Measurements from ENCODE around the gene GTF2H3. TPM values are rescaled to one million over a fixed set of nuclear protein-coding genes. Genes with fewer than 3 reads are reported as not detected.

GTF2H3 gene
- total and polyA plus RNA-seq, 10 of the 15 experiments (the other 5 are each of a cell fraction or from before 2014, with no cell fraction given), result 20.6 to 62.9 (median 34.7) TPM

DNA sequence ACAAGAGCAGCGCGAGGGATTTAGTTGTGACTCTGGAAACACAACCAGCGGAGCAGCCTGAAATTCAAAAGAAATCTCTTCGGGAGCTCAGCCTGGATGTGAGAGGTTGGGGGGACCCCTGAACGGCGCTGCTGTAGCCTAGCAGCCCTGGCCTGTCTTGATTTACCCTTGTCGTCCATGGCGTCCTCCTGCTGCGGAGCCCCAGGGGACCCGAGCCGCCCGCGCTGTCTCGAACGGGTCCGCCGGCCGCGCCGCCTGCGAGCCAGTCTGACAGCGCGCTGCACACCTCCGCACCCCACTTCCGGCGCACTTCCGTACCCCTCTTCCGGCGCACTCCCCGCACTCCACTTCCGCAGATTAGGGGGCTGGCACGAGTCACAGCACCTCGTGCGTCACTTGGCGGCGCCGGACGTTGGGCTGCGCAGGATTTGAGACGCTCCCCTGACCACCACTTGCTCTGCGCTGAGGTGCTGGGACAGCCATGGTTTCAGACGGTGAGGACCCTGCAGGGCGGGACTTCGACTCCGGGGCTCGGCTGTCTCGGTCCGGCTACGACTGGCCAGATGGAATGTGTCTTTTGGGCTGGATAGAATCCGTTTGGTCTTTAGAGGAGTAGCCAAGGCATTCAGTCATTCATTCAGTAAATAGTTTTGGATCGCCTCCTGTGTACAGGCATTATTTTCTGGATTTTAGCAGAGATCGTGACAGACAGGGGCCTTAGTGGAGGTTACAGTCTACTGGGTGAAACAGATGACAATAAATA is at the start of gene GTF2H3, which contains the start of gene EIF2B1 (continued):
- no peak for TF ChIP-seq MTA2 (IDR thresholded peaks at IDR 0.05; ENCODE audit: low read depth)
- TF ChIP-seq WRNIP1 (IDR thresholded peaks at IDR 0.05; ENCODE audit: borderline replicate concordance, low read depth, low read length), result no peak
- TF ChIP-seq PML (IDR thresholded peaks at IDR 0.05; ENCODE audit: low read length), result peak; percentile 96
- peak; percentile 97 for TF ChIP-seq SMAD5 (IDR thresholded peaks at IDR 0.05; ENCODE audit: low read depth)
- no peak for TF ChIP-seq NFYA (IDR thresholded peaks at IDR 0.05; ENCODE audit: borderline replicate concordance, low read depth, low read length)
- TF ChIP-seq RUNX3 (IDR thresholded peaks at IDR 0.05; ENCODE audit: low read length), result peak; percentile 92
- TF ChIP-seq SUZ12 (IDR thresholded peaks at IDR 0.05; ENCODE audit: unreplicated experiment), result no peak
- TF ChIP-seq, protein P1, sequence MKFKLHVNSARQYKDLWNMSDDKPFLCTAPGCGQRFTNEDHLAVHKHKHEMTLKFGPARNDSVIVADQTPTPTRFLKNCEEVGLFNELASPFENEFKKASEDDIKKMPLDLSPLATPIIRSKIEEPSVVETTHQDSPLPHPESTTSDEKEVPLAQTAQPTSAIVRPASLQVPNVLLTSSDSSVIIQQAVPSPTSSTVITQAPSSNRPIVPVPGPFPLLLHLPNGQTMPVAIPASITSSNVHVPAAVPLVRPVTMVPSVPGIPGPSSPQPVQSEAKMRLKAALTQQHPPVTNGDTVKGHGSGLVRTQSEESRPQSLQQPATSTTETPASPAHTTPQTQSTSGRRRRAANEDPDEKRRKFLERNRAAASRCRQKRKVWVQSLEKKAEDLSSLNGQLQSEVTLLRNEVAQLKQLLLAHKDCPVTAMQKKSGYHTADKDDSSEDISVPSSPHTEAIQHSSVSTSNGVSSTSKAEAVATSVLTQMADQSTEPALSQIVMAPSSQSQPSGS (IDR thresholded peaks at IDR 0.05; ENCODE audit: low read length), result no peak
- TF ChIP-seq GATAD2B (conservative IDR thresholded peaks at IDR 0.05; ENCODE audit: low read depth), result peak; percentile 82
- TF ChIP-seq, protein P2, sequence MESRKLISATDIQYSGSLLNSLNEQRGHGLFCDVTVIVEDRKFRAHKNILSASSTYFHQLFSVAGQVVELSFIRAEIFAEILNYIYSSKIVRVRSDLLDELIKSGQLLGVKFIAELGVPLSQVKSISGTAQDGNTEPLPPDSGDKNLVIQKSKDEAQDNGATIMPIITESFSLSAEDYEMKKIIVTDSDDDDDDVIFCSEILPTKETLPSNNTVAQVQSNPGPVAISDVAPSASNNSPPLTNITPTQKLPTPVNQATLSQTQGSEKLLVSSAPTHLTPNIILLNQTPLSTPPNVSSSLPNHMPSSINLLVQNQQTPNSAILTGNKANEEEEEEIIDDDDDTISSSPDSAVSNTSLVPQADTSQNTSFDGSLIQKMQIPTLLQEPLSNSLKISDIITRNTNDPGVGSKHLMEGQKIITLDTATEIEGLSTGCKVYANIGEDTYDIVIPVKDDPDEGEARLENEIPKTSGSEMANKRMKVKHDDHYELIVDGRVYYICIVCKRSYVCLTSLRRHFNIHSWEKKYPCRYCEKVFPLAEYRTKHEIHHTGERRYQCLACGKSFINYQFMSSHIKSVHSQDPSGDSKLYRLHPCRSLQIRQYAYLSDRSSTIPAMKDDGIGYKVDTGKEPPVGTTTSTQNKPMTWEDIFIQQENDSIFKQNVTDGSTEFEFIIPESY (IDR thresholded peaks at IDR 0.05), result no peak
- no peak; the same call in 1 of the 2 replicates for TF ChIP-seq TCF12 (IDR thresholded peaks at IDR 0.05; ENCODE audit: low read depth, low read length)
- no peak for TF ChIP-seq STAT1 (conservative IDR thresholded peaks at IDR 0.05)
- TF ChIP-seq TAF1 (IDR thresholded peaks at IDR 0.05; ENCODE audit: borderline replicate concordance, low read depth, low read length), result peak; percentile 98
- TF ChIP-seq, protein P3, sequence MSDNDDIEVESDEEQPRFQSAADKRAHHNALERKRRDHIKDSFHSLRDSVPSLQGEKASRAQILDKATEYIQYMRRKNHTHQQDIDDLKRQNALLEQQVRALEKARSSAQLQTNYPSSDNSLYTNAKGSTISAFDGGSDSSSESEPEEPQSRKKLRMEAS (IDR thresholded peaks at IDR 0.05; ENCODE audit: low read depth, low read length), result peak; percentile 95
- peak; percentile 98 for TF ChIP-seq IKZF1 (conservative IDR thresholded peaks at IDR 0.05)
- peak; percentile 99 for TF ChIP-seq GABPA (IDR thresholded peaks at IDR 0.05; ENCODE audit: low read depth)
- TF ChIP-seq, protein P4, sequence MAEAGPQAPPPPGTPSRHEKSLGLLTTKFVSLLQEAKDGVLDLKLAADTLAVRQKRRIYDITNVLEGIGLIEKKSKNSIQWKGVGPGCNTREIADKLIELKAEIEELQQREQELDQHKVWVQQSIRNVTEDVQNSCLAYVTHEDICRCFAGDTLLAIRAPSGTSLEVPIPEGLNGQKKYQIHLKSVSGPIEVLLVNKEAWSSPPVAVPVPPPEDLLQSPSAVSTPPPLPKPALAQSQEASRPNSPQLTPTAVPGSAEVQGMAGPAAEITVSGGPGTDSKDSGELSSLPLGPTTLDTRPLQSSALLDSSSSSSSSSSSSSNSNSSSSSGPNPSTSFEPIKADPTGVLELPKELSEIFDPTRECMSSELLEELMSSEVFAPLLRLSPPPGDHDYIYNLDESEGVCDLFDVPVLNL (IDR thresholded peaks at IDR 0.05; ENCODE audit: low read depth, low read length), result 0 out of 2 replicates have a peak, but pooled peaks have one; percentile 58
- TF ChIP-seq BRCA1 (IDR thresholded peaks at IDR 0.05; ENCODE audit: low read depth, low read length), result 0 out of 2 replicates have a peak, but pooled peaks have one; percentile 22
- TF ChIP-seq, protein P5, sequence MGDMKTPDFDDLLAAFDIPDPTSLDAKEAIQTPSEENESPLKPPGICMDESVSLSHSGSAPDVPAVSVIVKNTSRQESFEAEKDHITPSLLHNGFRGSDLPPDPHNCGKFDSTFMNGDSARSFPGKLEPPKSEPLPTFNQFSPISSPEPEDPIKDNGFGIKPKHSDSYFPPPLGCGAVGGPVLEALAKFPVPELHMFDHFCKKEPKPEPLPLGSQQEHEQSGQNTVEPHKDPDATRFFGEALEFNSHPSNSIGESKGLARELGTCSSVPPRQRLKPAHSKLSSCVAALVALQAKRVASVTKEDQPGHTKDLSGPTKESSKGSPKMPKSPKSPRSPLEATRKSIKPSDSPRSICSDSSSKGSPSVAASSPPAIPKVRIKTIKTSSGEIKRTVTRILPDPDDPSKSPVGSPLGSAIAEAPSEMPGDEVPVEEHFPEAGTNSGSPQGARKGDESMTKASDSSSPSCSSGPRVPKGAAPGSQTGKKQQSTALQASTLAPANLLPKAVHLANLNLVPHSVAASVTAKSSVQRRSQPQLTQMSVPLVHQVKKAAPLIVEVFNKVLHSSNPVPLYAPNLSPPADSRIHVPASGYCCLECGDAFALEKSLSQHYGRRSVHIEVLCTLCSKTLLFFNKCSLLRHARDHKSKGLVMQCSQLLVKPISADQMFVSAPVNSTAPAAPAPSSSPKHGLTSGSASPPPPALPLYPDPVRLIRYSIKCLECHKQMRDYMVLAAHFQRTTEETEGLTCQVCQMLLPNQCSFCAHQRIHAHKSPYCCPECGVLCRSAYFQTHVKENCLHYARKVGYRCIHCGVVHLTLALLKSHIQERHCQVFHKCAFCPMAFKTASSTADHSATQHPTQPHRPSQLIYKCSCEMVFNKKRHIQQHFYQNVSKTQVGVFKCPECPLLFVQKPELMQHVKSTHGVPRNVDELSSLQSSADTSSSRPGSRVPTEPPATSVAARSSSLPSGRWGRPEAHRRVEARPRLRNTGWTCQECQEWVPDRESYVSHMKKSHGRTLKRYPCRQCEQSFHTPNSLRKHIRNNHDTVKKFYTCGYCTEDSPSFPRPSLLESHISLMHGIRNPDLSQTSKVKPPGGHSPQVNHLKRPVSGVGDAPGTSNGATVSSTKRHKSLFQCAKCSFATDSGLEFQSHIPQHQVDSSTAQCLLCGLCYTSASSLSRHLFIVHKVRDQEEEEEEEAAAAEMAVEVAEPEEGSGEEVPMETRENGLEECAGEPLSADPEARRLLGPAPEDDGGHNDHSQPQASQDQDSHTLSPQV (IDR thresholded peaks at IDR 0.05), result no peak
- no peak; the same call in 1 of the 2 replicates for TF ChIP-seq ZBED1 (IDR thresholded peaks at IDR 0.05; ENCODE audit: borderline replicate concordance)
- TF ChIP-seq, protein P6, sequence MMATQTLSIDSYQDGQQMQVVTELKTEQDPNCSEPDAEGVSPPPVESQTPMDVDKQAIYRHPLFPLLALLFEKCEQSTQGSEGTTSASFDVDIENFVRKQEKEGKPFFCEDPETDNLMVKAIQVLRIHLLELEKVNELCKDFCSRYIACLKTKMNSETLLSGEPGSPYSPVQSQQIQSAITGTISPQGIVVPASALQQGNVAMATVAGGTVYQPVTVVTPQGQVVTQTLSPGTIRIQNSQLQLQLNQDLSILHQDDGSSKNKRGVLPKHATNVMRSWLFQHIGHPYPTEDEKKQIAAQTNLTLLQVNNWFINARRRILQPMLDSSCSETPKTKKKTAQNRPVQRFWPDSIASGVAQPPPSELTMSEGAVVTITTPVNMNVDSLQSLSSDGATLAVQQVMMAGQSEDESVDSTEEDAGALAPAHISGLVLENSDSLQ (IDR thresholded peaks at IDR 0.05), result peak; percentile 69; the same call in 1 of the 2 replicates
